ENCODE data around the gene RASAL2. TPM values are rescaled to one million over a fixed set of nuclear protein-coding genes. Genes with fewer than 3 reads are reported as not detected.

The RASAL2 gene
- total RNA-seq, 1 donor from 2014 or later = 7.7 TPM

DNA sequence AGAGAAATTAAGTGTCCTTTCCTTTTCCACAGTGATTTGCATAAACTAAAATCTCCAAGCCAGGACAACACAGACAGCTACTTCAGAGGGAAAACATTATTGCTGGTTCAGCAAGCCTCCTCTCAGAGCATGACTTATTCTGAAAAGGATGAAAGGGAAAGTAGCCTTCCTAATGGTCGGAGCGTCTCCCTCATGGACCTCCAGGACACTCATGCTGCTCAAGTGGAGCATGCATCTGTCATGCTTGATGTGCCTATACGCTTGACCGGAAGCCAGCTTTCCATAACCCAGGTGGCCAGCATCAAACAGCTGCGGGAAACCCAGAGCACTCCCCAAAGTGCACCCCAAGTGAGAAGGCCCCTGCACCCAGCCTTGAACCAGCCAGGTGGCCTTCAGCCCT lies 363.7 kb downstream of the RASAL2 start:
- no peak overlapping the region for H3K4me3 ChIP-seq (ENCODE audit: low read depth, low read length)
- TF ChIP-seq, protein P1, sequence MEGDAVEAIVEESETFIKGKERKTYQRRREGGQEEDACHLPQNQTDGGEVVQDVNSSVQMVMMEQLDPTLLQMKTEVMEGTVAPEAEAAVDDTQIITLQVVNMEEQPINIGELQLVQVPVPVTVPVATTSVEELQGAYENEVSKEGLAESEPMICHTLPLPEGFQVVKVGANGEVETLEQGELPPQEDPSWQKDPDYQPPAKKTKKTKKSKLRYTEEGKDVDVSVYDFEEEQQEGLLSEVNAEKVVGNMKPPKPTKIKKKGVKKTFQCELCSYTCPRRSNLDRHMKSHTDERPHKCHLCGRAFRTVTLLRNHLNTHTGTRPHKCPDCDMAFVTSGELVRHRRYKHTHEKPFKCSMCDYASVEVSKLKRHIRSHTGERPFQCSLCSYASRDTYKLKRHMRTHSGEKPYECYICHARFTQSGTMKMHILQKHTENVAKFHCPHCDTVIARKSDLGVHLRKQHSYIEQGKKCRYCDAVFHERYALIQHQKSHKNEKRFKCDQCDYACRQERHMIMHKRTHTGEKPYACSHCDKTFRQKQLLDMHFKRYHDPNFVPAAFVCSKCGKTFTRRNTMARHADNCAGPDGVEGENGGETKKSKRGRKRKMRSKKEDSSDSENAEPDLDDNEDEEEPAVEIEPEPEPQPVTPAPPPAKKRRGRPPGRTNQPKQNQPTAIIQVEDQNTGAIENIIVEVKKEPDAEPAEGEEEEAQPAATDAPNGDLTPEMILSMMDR (conservative IDR thresholded peaks at IDR 0.05; ENCODE audit: low read depth, low read length) = no peak
- DNase-seq (ENCODE audit: low read depth) = no peak

DNA sequence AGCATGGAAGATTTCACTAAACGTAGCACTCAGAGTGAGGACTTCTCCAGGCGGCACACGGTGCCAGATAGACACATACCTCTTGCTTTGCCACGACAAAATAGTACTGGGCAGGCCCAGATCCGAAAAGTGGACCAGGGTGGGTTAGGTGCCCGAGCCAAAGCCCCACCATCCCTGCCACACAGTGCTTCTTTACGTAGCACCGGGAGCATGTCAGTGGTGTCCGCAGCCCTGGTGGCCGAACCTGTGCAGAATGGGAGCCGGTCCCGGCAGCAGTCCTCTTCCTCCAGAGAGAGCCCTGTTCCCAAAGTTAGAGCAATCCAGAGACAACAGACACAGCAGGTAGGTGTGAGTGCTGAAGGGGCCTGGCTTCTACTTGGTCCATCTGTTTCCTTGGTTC lies 364.3 kb downstream of the RASAL2 start:
- H3K4me3 ChIP-seq (ENCODE audit: low read depth, low read length) = no peak overlapping the region
- TF ChIP-seq, protein P1 (conservative IDR thresholded peaks at IDR 0.05; ENCODE audit: low read depth, low read length) = no peak
- no peak for DNase-seq (ENCODE audit: low read depth)

DNA sequence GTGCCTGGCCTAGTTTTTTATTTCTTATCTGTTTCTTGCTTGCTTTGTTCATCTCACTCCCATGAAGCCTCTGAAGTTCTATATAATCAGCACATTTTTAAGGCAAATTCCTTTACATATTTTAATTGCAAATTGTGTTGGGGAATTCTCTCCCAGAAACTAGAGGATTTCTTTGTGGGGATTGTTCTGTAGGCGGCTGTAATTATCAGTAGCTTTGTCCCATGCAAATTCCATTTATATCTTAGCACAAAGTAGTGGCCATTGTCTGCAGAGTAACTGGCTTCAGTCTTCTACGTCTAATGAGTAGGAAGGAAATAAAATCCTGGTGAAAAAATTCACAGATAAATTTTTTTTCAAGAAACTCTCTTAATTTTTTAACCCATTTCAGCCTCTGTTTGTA lies 367.2 kb downstream of the RASAL2 start:
- no peak for DNase-seq (ENCODE audit: low read depth)
- H3K4me3 ChIP-seq (ENCODE audit: low read depth, low read length) = no peak overlapping the region
- TF ChIP-seq, protein P1 (conservative IDR thresholded peaks at IDR 0.05; ENCODE audit: low read depth, low read length) = no peak

GRCh38 chr1:178461701-178462100 lies 367.8 kb downstream of the RASAL2 start:
- no peak for DNase-seq (ENCODE audit: low read depth)
- TF ChIP-seq, protein P1 (conservative IDR thresholded peaks at IDR 0.05; ENCODE audit: low read depth, low read length) = no peak
- no peak overlapping the region for H3K4me3 ChIP-seq (ENCODE audit: low read depth, low read length)

DNA sequence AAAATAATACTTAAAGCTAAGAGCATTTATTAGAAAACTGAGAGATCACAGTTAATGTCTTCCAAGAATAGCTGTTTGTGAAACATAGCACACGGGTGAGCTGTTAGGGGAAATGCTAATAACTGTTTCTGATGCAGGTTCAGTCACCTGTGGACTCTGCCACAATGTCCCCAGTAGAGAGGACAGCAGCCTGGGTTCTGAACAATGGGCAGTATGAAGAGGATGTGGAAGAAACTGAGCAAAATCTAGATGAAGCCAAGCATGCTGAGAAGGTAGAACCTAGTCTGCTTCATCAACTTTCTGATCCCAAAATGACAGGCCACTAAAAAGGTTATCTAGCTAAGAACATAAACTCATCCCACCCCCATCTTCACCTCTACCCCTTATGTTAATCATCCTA lies 370.2 kb downstream of the RASAL2 start:
- TF ChIP-seq, protein P1 (conservative IDR thresholded peaks at IDR 0.05; ENCODE audit: low read depth, low read length) = no peak
- no peak overlapping the region for H3K4me3 ChIP-seq (ENCODE audit: low read depth, low read length)
- no peak for DNase-seq (ENCODE audit: low read depth)

GRCh38 chr1:178464566-178464965 lies 370.7 kb downstream of the RASAL2 start:
- TF ChIP-seq, protein P1 (conservative IDR thresholded peaks at IDR 0.05; ENCODE audit: low read depth, low read length) = no peak
- no peak overlapping the region for H3K4me3 ChIP-seq (ENCODE audit: low read depth, low read length)
- DNase-seq (ENCODE audit: low read depth) = no peak

GRCh38 chr1:178465011-178465410 lies 371.1 kb downstream of the RASAL2 start:
- no peak overlapping the region for H3K4me3 ChIP-seq (ENCODE audit: low read depth, low read length)
- TF ChIP-seq, protein P1 (conservative IDR thresholded peaks at IDR 0.05; ENCODE audit: low read depth, low read length) = no peak
- DNase-seq (ENCODE audit: low read depth) = no peak

Data from epithelial cell of proximal tubule (primary cell).